GM03348 (cell line): ENCODE results near the gene GNPAT.

ENCODE experiments used
- DNase-seq: peaks from one replicate; pipeline ENCODE4 v3.0.0; 2012; ENCODE audit warnings: low spot score

GNPAT gene

GRCh38 chr1:231242516-231243198 is 1.6 kb downstream of the GNPAT start:
- DNase-seq: peak; percentile 31

GRCh38 chr1:231248778-231249177 is 7.8 kb downstream of the GNPAT start:
- no peak for DNase-seq

GRCh38 chr1:231252336-231252735 is 11.3 kb downstream of the GNPAT start:
- no peak for DNase-seq

DNA sequence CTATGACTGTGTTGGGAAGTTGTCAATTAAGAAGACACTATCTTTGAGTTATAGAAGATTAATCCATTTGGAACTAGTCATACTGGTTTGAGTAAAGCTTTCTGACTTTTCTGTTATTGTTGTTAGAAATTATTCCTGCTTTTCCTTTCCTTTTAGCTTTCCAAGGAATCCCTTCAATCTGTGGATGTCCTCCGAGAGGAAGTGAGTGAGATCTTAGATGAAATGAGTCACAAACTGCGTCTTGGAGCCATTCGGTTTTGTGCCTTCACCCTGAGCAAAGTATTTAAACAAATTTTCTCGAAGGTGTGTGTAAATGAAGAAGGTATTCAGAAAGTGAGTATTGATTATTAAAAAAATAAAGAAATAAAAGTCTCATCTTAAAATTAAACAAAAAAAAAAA is 19.3 kb downstream of the GNPAT start:
- DNase-seq: no peak

DNA sequence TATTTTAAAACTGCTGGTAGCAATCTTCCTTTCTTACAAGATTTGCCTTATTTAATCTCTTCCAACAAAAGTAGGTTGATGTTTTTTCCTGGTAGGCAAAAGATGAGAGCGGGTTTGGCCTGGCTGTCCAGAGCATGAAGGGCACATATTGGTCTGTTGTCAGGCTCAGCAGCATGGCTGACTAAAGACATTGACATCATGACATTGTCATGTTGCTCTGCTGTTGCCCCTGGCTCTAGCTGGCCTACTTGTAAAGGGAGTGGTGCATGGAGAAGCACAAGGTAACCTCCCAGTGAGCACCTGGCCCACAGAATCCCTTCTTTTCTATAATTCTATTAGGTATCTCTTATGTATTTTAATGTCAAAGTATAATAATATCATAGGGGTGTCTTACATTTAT is 23.6 kb downstream of the GNPAT start:
- no peak for DNase-seq

DNA sequence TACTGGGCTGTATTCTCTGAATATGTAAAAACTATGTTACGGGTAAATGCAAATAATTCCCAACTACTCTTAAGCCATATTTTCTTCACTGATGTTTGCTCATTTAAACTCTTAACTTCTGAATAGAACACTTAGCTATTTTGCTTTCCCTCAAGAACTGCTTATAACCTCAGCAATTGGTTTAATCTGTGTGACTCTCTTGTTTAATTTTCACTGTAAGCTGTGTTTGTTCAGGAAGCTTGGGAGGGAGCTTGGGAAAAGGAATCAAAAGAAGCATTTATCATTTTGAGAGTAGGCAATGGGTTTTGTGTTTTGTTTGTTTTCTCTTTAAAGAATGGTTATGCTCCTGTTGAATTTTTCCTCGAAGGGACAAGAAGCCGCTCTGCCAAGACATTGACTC is 24.4 kb downstream of the GNPAT start:
- DNase-seq: no peak

GRCh38 chr1:231266811-231267322 is 25.9 kb downstream of the GNPAT start:
- no peak for DNase-seq

GRCh38 chr1:231272173-231272572 is 31.2 kb downstream of the GNPAT start:
- no peak for DNase-seq

DNA sequence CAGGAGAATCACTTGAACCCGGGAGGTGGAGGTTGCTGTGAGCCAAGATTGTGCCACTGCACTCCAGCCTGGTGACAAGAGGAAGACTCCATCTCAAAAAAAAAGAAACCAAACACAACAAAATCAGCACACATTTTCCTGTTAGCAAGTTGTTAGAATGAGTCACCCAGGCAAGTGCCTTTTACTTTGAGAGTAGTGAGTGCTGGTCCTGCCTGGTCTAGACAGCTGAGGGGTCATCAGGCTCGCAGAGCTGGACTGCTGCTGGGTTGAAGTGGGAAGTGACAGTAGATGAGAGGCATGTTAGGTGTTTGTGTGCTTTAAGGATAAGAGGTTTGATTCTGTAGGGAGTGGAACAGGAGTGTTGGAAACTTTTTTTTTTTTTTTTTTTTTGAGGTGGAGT is 31.9 kb downstream of the GNPAT start:
- no peak for DNase-seq

GRCh38 chr1:231274119-231274825 is 33.3 kb downstream of the GNPAT start:
- no peak for DNase-seq

DNA sequence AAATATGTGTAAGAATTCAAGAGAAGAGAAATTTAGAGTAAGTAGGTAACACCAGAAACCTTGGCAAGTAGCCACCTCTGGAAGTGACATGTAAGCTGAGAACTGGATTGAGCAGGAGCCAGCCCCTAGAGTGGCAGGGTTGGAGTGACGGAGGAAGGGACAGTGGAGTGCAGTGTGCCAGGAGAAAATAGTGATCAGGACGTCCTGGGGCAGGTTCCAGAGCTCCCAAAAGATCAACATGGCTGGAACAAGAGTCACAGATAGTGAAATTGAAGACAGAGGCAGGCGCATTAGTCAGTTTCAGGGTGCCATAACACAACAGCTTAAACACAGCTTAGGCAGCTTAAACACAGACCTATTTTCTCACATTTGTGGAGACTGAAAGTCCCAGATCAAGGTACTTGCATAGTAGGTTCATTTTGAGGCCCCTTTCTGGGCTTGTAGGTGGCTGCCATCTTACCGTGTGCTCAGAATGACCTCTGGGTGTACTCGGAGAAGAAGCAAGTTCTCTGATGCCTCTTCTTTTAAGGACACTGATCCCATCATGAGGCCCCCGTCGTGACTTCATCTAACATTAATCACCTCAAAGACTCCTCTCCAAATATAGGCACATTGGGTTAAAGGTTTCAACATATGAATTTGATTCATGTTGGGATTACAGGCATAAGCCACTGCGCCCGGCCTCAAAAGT is 37.2 kb downstream of the GNPAT start:
- no peak for DNase-seq

DNA sequence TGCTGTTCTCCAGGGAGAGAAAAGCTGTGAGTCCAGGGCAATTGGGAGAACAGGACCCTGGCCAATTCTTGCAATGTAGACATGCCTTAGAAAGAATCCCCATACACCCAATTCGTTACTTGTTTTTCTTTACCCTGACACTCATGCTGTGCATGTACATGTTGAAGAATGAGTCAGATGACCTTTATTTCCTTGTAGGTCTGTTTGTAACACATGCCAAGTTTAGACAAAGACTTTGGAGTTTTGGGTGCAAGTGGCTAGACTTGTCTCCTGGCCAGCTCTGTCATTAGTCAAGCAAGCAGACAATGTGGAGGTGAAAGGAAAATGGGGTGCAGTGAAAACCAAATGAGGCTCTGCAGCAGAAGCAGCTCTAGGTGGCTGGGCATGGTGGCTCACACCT is 38.1 kb downstream of the GNPAT start:
- no peak for DNase-seq

- DNase-seq: no peak
Measured at GRCh38 chr1:231279683-231280082, 38.7 kb downstream of the GNPAT start.

DNA sequence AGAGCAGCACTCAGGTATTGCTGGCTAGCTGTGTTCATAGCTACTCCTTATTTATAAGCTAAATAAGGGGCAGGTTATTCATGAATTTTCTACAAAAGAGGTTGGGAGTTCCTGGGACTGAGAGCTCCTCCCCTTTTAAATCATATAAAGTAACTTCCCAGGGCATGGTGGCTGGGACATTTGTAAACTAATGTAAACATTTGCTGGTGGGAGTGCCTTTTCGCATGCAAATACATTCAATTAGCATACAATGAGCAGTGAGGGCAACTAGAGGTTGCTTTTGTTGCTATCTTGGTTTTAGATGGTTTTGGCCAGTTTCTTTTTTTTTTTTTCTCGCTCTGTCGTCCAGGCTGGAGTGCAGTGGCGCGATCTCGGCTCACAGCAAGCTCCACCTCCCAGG is 43.4 kb downstream of the GNPAT start:
- DNase-seq: no peak

- no peak for DNase-seq
Measured at GRCh38 chr1:231286603-231287002, 45.6 kb downstream of the GNPAT start.

DNA sequence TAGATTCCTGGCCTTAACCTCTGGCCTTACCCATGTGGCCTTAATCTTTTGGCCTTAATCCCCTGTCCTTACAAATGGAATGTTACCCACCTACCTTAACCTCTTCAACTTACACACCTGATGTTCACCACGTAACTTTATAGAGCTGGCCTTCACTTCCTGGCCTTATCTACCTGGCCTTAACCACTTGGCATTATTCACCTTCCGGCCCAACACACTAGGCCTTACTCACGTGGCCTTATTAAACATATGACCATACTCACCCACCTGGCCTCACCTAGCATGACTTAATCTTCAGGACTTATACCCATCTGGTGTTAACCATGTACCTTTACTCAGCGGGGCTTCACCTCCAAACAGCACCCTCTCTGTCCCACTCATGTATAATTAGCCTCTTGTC is 54.9 kb downstream of the GNPAT start:
- no peak for DNase-seq

GRCh38 chr1:231301990-231302389 is 61.0 kb downstream of the GNPAT start:
- no peak for DNase-seq

- DNase-seq: no peak
Measured at GRCh38 chr1:231310391-231310934, 69.5 kb downstream of the GNPAT start.

GRCh38 chr1:231311720-231312431 is 70.9 kb downstream of the GNPAT start:
- DNase-seq: no peak

DNA sequence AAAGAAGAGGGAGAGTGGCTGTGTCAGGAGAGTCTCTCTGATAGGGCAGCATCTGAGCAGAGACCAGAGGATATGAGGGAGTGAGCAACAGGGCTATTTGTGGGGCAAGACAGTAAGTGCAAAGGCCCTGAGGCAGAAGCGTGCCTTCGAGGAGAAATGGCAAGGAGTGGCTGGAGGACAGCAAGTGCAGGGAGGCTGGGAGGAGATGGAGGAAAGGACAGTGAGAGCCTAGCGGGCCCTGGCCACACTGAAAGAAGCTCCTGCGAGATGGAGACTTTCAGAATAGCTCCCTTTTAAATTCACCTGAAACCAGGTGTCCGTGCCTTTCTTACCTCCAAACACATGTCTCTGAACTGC is 71.4 kb downstream of the GNPAT start:
- DNase-seq: no peak

GRCh38 chr1:231313661-231314060 is 72.6 kb downstream of the GNPAT start:
- DNase-seq: no peak

DNA sequence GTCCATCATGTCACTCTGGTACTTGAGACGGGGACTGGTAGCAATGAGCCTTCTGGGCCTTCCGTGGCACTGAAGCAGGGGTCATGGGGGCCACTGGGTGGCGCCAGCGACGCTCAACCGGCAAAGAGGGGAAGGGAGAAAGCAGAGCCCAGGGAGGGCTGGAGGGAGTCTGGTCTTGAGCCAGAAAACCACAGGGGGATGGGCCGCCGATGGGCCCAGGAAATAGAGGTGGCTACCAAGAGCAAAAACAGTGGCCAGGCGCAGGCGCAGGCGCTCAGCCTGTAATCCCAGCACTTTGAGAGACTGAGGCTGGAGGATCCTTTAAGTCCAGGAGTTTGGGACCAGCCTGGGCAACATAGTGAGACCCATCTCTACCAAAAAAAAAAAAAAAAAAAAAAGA is 74.9 kb downstream of the GNPAT start:
- peak; percentile 41 for DNase-seq
